ENCODE results near the gene STX7.

- TF ChIP-seq CTCF (IDR thresholded peaks at IDR 0.05) = no peak
- no peak for TF ChIP-seq POLR2AphosphoS5 (IDR thresholded peaks at IDR 0.05)
- no peak for TF ChIP-seq POLR2A (IDR thresholded peaks at IDR 0.05)
Measured at GRCh38 chr6:132499757-132500156, 13.2 kb downstream of the STX7 start.

All from breast epithelium (tissue), 3 donors.